22Rv1 (cell line): Measurements from ENCODE around the gene MTHFD1L.

Experiments
- ZFX ChIP-seq: fragments of 450-650 bp; IDR thresholded peaks from 2 replicates; pipeline ENCODE4 v1.6.1; 2017; ENCODE audit warnings: antibody characterized with exemption, borderline replicate concordance
- TF ChIP-seq, protein P1 (sequence below): fragments of 450-650 bp; IDR thresholded peaks from 2 replicates; pipeline ENCODE4 v1.5.1; 2017; ENCODE audit warnings: mild to moderate bottlenecking

GRCh38 chr6:150999107-150999506 is 133.6 kb downstream of the MTHFD1L start:
- TF ChIP-seq, protein P1, sequence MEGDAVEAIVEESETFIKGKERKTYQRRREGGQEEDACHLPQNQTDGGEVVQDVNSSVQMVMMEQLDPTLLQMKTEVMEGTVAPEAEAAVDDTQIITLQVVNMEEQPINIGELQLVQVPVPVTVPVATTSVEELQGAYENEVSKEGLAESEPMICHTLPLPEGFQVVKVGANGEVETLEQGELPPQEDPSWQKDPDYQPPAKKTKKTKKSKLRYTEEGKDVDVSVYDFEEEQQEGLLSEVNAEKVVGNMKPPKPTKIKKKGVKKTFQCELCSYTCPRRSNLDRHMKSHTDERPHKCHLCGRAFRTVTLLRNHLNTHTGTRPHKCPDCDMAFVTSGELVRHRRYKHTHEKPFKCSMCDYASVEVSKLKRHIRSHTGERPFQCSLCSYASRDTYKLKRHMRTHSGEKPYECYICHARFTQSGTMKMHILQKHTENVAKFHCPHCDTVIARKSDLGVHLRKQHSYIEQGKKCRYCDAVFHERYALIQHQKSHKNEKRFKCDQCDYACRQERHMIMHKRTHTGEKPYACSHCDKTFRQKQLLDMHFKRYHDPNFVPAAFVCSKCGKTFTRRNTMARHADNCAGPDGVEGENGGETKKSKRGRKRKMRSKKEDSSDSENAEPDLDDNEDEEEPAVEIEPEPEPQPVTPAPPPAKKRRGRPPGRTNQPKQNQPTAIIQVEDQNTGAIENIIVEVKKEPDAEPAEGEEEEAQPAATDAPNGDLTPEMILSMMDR, result no peak
- TF ChIP-seq ZFX, result no peak
